Mesothelial cell of epicardium (in vitro differentiated cells): Measurements from ENCODE around the gene SLC2A14. TPM values are rescaled to one million over a fixed set of nuclear protein-coding genes. Genes with fewer than 3 reads are reported as not detected.
A peak's percentile ranks its signal among the peaks of the same experiment; 100 is the strongest.
"Not testable (repeated sequence)": the region's sequence is repeated elsewhere in the genome, so short reads cannot be mapped to it uniquely, and the experiment has no call there.

Experiments used
- DNase-seq, 2 experiments: peaks; one replicate each; pipeline ENCODE4 v3.0.0; 2021; ENCODE audit warnings: low spot score in 2 of 2; ENCODE audit not compliant: unreplicated experiment in 2 of 2
- H3K27ac Mint-ChIP-seq: 2 replicates; pipeline ENCODE4 v1.8.0; 2021; ENCODE audit warnings: mixed read lengths
- H3K27me3 Mint-ChIP-seq: 2 replicates; pipeline ENCODE4 v1.8.0; 2021; ENCODE audit warnings: low read depth, mixed read lengths
- H3K36me3 Mint-ChIP-seq: 2 replicates; pipeline ENCODE4 v1.8.0; 2021; ENCODE audit warnings: mixed read lengths
- H3K4me1 Mint-ChIP-seq: 2 replicates; pipeline ENCODE4 v1.8.0; 2021; ENCODE audit warnings: mixed read lengths
- H3K4me3 Mint-ChIP-seq: 2 replicates; pipeline ENCODE4 v1.8.0; 2021; ENCODE audit warnings: mild to moderate bottlenecking, moderate library complexity, mixed read lengths
- H3K9me3 Mint-ChIP-seq: 2 replicates; pipeline ENCODE4 v1.8.0; 2021; ENCODE audit warnings: mixed read lengths
- CTCF ChIP-seq: fragments of 200-600 bp; sonication (generic); IDR thresholded peaks from one replicate; pipeline ENCODE4 v1.5.0; 2021; ENCODE audit warnings: antibody characterized with exemption; ENCODE audit not compliant: unreplicated experiment
- total RNA-seq: library from RNA; stranded (reverse); gene quantifications from 3 replicates; pipeline ENCODE4 v1.2.1, GENCODE V29; 2021

The SLC2A14 gene
- total RNA-seq, 1 donor from 2014 or later: 4.9 TPM

GRCh38 chr12:7835116-7835515 is 37.6 kb downstream of the SLC2A14 start:
- Mint-ChIP-seq H3K9me3 (no peaks in the 10 kb centered on the region), H3K27ac (peak overlapping the region; percentile 90), H3K4me1 (peaks cover 46% of the 10 kb centered on the region), H3K36me3 (no peaks in the 10 kb centered on the region), H3K4me3 (no peak overlapping the region), H3K27me3 (no peaks in the 10 kb centered on the region)
- no peak for TF ChIP-seq CTCF
- no peak for DNase-seq

GRCh38 chr12:7834701-7835100 is 38.0 kb downstream of the SLC2A14 start:
- Mint-ChIP-seq H3K27me3 (no peaks in the 10 kb centered on the region), H3K9me3 (no peaks in the 10 kb centered on the region), H3K27ac (peak overlapping the region; percentile 69), H3K4me3 (no peak overlapping the region), H3K4me1 (peaks cover 45% of the 10 kb centered on the region), H3K36me3 (no peaks in the 10 kb centered on the region)
- no peak for DNase-seq
- no peak for TF ChIP-seq CTCF

GRCh38 chr12:7833831-7834230 is 38.9 kb downstream of the SLC2A14 start:
- Mint-ChIP-seq H3K27me3 (no peaks in the 10 kb centered on the region), H3K27ac (peak overlapping the region; percentile 76), H3K36me3 (no peaks in the 10 kb centered on the region), H3K4me3 (no peak overlapping the region), H3K4me1 (peaks cover 39% of the 10 kb centered on the region), H3K9me3 (no peaks in the 10 kb centered on the region)
- TF ChIP-seq CTCF: no peak
- no peak for DNase-seq

- not testable (repeated sequence) for H3K9me3 Mint-ChIP-seq, H3K4me3 Mint-ChIP-seq, H3K36me3 Mint-ChIP-seq, DNase-seq, H3K27me3 Mint-ChIP-seq
- Mint-ChIP-seq H3K4me1 (peaks cover 34% of the 10 kb centered on the region), H3K27ac (peak overlapping the region; percentile 81)
Observed at GRCh38 chr12:7833201-7833600, 39.5 kb downstream of the SLC2A14 start.

- no peak for DNase-seq
- peak; percentile 16 for TF ChIP-seq CTCF
- peak overlapping the region; percentile 22 for H3K27ac Mint-ChIP-seq
Observed at GRCh38 chr12:7832059-7832696, 40.5 kb downstream of the SLC2A14 start.

GRCh38 chr12:7829737-7830136 is 43.0 kb downstream of the SLC2A14 start:
- H3K9me3 Mint-ChIP-seq, H3K4me3 Mint-ChIP-seq, H3K27me3 Mint-ChIP-seq, DNase-seq, H3K36me3 Mint-ChIP-seq, H3K27ac Mint-ChIP-seq: not testable (repeated sequence)
- H3K4me1 Mint-ChIP-seq: peaks cover 30% of the 10 kb centered on the region

More at GRCh38 chr12:7832059-7832696, 40.5 kb downstream of the SLC2A14 start:
- Mint-ChIP-seq H3K36me3 (no peaks in the 10 kb centered on the region), H3K4me1 (peaks cover 34% of the 10 kb centered on the region), H3K27me3 (no peaks in the 10 kb centered on the region), H3K9me3 (no peaks in the 10 kb centered on the region), H3K4me3 (no peak overlapping the region)

- not testable (repeated sequence) for H3K4me1 Mint-ChIP-seq, H3K9me3 Mint-ChIP-seq, H3K36me3 Mint-ChIP-seq, H3K27me3 Mint-ChIP-seq, H3K4me3 Mint-ChIP-seq, DNase-seq
- H3K27ac Mint-ChIP-seq: peak overlapping the region; percentile 90
Observed at GRCh38 chr12:7825754-7826153, 47.0 kb downstream of the SLC2A14 start.
